Stimulated activated CD8-positive, alpha-beta memory T cell treated with anti-CD3 and anti-CD28 coated beads, Interleukin-4, amount 100 ng/mL, for 1 hour (primary cell): ENCODE results near the gene CNPPD1.
"Not testable (repeated sequence)": the region's sequence is repeated elsewhere in the genome, so short reads cannot be mapped to it uniquely, and the experiment has no call there.

Source experiments
- DNase-seq, 2 donors: peaks; one replicate each; pipeline ENCODE4 v3.0.0-alpha.2; 2020; ENCODE audit warnings: low read depth in 2 of 2, low spot score in 1 of 2

The CNPPD1 gene

DNA sequence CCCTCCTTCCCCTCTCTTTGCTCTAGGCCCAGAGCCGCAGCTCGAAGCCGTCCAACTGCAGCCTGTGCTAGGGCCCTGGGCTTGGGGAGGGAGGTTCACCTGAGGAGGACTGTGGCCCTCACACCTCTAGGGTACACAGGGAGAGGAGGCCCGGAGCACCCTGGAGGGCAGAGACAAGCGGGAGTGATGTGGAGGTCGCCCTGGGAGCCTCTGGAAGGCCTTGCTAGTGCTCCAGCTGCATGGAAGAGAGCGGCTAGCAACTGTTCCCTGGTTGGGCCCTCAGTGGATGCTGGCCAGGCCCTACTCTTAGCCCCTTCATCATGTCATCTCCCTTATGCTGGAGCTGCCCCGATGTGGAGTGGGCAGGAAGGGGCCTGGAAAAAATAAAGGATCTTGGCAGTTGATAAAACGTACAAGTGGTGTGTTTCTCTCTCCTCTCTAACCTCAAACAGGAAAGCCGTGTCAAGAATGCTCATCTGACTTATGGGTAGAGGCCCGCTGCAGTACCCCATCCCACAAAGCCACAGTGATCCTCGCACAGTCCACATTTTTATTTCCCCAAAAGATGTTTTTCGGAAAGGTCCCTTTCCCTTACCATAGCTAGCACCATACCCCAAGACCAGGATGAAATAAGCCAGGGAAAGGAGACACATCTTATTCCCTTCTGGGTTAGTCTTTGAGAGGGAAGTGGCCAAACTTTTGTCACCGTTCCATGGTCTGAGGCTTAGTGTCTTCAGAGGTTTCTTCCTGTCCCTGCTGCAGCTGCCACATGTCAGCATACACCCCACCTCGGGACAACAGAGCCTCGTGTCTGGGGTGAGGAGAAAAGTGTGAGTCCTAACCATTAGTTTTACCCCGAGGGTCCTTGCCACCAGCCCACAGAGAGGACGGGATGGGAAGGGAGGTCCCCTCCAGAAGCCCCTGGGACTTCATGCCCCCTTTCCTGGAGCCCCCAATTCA is 32.8 kb upstream of the CNPPD1 start:
- no peak for DNase-seq

DNA sequence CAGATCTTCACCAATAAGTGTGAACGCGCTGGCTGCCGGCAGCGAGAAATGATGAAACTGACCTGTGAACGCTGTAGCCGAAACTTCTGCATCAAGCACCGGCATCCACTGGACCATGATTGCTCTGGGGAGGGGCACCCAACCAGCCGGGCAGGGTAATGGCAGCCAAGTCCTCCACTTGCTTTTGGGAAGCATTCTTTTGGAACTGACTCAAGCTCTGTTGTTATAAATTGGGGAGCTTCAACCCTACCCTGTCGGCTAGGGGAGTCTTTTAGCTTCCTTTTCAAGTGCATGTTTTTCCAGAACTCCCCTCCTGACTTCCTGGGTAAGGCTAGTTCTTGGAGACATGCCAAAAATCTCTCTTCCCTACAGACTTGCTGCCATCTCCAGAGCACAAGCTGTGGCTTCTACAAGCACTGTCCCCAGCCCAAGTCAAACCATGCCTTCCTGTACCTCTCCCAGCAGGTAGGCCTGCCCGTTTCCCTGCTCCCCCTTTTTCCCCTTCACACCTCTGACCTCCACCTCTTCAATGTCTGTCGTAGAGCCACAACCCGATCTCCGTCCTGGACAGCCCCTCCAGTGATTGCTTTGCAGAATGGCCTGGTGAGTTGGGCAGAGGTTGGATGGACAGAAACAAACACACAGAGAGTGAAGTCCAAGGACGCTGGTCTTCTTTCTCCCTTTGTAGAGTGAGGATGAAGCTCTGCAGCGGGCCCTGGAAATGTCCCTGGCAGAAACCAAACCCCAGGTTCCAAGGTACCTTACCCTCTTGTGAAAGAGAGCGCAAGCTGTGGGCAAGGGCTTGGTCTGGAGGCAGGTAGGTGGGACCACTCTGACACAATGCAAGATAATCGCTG is 31.4 kb upstream of the CNPPD1 start:
- no peak for DNase-seq

GRCh38 chr2:219207134-219207883 is 30.6 kb upstream of the CNPPD1 start:
- no peak for DNase-seq

DNA sequence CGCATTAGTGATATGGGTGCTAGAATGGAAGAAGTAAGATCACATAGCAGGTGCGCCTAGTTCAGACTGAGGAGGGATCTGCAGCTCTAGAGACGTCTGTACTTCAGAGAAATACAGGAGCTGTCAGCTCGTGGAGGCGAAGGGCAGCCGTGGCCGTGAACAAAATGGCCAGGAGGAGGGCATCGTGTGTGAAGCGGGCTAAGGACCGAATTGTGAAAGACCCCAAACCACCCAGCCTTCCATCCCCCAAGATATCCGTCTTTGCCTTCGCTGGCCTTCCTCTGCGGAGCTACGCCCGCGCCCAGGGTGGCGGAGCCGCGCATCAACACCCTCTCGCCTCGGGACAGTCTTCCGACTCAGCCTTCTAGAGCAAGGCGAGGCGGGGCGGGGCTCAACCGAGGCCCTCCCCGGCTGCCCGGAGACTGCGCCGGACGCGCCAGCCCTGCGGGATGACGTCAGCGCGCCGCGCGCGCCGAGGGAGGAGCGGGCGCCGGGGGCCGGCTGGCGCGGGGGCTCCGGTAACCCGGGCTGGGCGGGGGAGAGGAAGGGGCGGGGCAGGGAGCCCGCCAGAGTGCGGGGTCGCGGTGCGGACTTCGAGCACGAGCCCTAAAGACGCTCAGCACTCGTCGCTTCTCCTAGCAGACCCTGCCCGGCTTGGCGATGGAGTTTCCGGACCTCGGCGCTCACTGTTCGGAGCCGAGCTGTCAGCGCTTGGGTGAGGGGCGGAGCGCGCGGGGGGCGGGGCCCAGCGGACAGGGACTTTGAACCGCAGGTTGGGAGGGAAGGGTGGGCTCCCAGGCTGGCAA is 29.8 kb upstream of the CNPPD1 start, which contains the start of gene ZFAND2B:
Gene ZFAND2B (plus strand): TSS at position 455 of the 806 bp plus-strand sequence. CDS start 206 bp downstream, at position 661.
- DNase-seq, result peak; percentile 89 to 90

- DNase-seq, result no peak
Measured at GRCh38 chr2:219205981-219206327, 29.2 kb upstream of the CNPPD1 start.

DNA sequence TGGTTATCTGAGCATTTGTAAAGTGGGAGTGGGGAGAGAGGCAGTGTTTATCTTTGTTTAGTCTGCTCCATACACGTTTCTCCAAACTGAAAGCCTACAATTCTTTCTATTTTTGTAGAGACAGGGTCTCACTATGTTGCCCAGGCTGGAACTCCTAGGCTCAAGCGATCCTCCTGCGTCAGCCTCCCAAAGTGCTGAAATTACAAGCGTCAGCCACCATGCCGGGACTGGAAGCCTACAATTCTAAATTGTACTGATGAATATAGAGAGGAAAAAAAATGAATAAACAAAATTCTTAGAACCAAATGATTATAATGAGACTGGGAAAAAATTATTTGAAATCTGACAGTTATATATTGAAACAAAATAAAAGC is 28.4 kb upstream of the CNPPD1 start:
- DNase-seq, result no peak

DNA sequence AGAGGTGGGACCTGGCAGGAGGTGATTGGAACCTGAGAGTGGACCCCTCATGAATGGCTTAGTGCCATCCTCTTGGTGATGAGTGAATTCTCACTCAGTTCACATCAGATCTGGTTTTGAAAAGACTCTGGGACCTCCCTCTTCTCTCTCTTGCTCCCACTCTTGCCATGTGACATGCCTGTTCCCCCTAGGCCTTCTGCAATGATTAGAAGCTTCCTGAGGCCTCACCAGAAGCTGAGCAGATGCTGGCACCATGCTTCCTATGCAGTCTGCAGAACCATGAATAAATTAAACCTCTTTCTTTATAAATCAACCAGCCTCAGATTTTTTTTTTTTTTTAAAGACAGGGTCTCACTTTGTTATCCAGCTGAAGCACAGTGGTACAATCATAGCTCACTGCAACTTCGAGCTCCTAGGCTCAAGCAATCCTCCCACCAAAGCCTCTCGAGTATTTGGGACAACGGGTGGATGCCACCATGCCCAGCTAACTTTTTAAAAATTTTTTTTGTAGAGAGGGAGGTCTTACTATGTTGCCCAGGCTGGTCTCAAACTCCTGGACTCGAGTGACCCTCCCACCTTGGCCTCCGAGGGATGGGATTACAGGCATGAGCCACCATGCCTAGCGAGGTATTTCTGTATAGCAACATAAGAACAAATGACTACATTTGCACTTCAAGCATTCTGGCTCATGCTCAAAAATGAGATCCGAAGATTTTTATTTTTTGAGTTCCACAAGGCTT is 27.9 kb upstream of the CNPPD1 start:
- no peak for DNase-seq

DNA sequence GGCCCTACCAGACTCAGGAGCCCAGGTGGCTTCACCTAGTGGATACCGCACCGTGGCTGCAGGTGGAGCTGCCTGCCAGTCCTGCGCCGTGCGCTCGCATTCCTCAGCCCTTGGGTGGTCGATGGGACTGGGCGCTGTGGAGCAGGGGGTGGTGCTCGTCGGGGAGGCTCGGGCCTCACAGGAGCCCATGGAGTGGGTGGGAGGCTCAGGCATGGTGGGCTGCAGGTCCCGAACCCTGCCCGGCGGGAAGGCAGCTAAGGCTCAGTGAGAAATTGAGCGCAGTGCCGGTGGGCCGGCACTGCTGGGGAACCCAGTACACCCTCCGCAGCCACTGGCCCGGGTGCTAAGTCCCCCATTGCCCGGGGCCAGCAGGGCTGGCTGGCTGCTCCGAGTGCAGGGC is 24.6 kb upstream of the CNPPD1 start:
- not testable (repeated sequence) for DNase-seq

DNA sequence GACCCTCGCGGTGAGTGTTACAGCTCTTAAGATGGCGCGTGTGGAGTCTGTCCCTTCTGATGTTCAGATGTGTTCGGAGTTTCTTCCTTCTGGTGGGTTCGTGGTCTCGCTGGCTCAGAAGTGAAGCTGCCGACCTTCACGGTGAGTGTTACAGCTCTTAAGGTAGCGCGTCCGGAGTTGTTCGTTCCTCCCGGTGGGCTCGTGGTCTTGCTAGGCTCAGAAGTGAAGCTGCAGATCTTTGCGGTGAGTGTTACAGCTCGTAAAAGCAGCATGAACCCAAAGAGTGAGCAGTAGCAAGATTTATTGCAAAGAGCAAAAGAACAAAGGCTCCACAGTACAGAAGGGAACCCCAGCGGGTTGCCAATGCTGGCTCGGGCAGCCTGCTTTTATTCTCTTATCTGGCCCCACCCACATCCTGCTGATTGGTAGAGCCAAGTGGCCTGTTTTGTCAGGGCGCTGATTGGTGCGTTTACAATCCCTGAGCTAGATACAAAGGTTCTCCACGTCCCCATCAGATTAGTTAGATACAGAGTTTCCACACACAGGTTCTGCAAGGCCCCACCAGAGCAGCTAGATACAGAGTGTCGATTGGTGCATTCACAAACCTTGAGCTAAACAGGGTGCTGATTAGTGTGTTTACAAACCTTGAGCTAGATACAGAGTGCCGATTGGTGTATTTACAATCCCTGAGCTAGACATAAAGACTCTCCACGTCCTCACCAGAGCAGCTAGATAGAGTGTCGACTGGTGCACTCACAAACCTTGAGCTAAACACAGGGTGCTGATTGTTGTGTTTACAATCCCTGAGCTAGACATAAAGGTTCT is 24.0 kb upstream of the CNPPD1 start:
- not testable (repeated sequence) for DNase-seq

GRCh38 chr2:219199470-219200211 is 22.9 kb upstream of the CNPPD1 start:
- DNase-seq, result no peak

DNA sequence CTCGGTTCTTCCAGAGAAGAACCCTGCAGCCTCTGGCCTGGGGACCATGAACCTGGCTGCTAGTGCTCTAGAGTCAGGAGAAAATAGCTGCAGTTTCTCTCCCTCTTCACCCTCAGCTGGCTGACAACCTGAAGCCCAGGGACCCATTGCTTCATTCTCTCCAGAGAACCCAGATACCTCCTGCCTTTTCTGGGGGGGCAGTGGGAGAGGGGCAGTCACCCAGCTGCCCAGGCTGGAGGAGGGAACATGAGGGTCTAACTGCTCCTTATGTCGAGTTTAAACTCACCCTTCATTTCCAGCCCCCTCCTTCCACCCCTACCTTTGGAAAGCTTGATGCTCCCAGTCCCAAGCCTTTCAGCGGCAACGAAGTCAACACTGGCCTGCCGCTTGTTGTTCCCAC is 22.2 kb upstream of the CNPPD1 start:
- DNase-seq, result no peak

- DNase-seq, result no peak
Measured at GRCh38 chr2:219197388-219197787, 20.7 kb upstream of the CNPPD1 start.

GRCh38 chr2:219186754-219187456 is 10.2 kb upstream of the CNPPD1 start:
- no peak for DNase-seq

DNA sequence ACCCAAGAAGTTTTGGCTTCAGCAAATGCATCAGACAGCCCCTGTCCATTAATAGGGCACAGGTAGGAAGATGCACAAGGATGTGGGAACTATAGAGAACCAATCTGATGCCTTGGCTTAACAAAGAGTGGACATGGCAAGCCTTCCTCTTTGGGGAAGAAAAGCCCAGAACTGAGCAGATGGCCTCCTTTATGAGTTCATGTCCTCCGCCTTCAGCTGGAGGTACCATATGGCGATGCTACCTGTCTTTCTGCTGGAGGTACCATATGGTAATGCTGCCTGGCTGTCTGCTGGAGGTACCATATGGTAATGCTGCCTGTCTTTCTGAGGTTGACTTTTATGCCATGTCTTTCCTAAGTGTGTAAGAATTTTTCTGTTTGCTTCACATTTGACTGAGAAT is 7.4 kb upstream of the CNPPD1 start:
- DNase-seq, result no peak

GRCh38 chr2:219183151-219183772 is 6.5 kb upstream of the CNPPD1 start:
- no peak for DNase-seq

GRCh38 chr2:219182331-219183150 is 5.8 kb upstream of the CNPPD1 start:
- DNase-seq, result no peak
